Spleen (tissue), 7 donors: ENCODE measurements around the gene BARHL1.

Experiments
- CTCF ChIP-seq, 11 experiments: fragments of 200-600 bp in 7 of 11; fragments of 450-650 bp in 4 of 11; sonication (generic) in 4 of 11; IDR thresholded peaks in 8 of 11; conservative IDR thresholded peaks in 3 of 11; 1 replicate in 7 of 11; 2 replicates in 4 of 11; pipeline versions ENCODE4 v1.4.0 to v1.8.0; 2016 to 2021; ENCODE audit warnings: antibody characterized with exemption in 11 of 11, inconsistent platforms in 4 of 11, mild to moderate bottlenecking in 1 of 11
- POLR2A ChIP-seq, 3 donors: fragments of 450-650 bp; IDR thresholded peaks; one replicate each; pipeline ENCODE4 v1.5.1; 2017; ENCODE audit warnings: antibody characterized with exemption in 3 of 3, mild to moderate bottlenecking in 1 of 3
- donor health status: DM: no; HTN: no; CAD: no; lungs with moderate emphysema.
- donor health status: DM: no; HTN: no; CAD: no.
- donor health status: DM: no; HTN: no; CAD: no.

- TF ChIP-seq POLR2A (IDR thresholded peaks at IDR 0.05) (no peak), CTCF (IDR thresholded peaks at IDR 0.05 in 8 of 11, conservative IDR thresholded peaks at IDR 0.05 in 3 of 11) (no peak)
Observed at GRCh38 chr9:132631280-132631679, 48.9 kb downstream of the BARHL1 start.
